ENCODE measurements around the gene NDUFC2. TPM values are rescaled to one million over a fixed set of nuclear protein-coding genes. Genes with fewer than 3 reads are reported as not detected.
"Not testable (repeated sequence)": the region's sequence is repeated elsewhere in the genome, so short reads cannot be mapped to it uniquely, and the experiment has no call there.

Gene NDUFC2
- total RNA-seq, 2 experiments from 2014 or later: 62.6 to 68.5 TPM

- TF ChIP-seq CTCF (IDR thresholded peaks at IDR 0.05): peak; percentile 90
- peak; percentile 58 to 87 (median 78) for DNase-seq
- POLR2A ChIA-PET: interaction anchor here (0.6 to 1.3 kb wide), 2 partner anchors 51 to 161 kb away, joined by 3 to 11 read pairs; partner anchors contain the start of gene INTS4
- Mint-ChIP-seq H3K4me3 (peak overlapping the region; percentile 73), H3K27ac (no peak overlapping the region), H3K27me3 (no peaks in the 10 kb centered on the region), H3K9me3 (no peaks in the 10 kb centered on the region), H3K36me3 (ENCODE audit: low read depth) (no peaks in the 10 kb centered on the region), H3K4me1 (ENCODE audit: low read depth) (peaks cover 12% of the 10 kb centered on the region)
- CTCF ChIA-PET: interaction anchor here (0.6 to 1.8 kb wide), 17 partner anchors 9 to 527 kb away, joined by 3 to 11 read pairs (median 3); partner anchors contain the start of genes GAB2, INTS4 and THRSP
- Histone ChIP-seq H3K4me1 (ENCODE audit: insufficient read depth, low read length) (peaks cover 10% of the 10 kb centered on the region), H3K9me3 (ENCODE audit: control insufficient read depth in 1 of 2, insufficient read depth in 1 of 2, low read length in 2 of 2) (no peaks in the 10 kb centered on the region), H3K27ac (ENCODE audit: low read depth in 1 of 2, low read length in 2 of 2) (no peak overlapping the region), H3K4me3 (ENCODE audit: low read length) (peak overlapping the region; percentile 37), H3K27me3 (ENCODE audit: control insufficient read depth in 1 of 2, insufficient read depth in 2 of 2, low read length in 2 of 2) (no peaks in the 10 kb centered on the region), H3K36me3 (ENCODE audit: insufficient read depth, low read length) (no peaks in the 10 kb centered on the region)
- intact Hi-C loops (cut with DNase I, micrococcal nuclease): loop anchor here (1.0 to 5.0 kb wide), 4 partner anchors 49 to 270 kb away; no protein-coding TSS in a partner anchor
- peak; percentile 97 for ATAC-seq (ENCODE audit: poor library complexity)
These were observed 33.7 kb downstream of the NDUFC2 start for GRCh38 chr11:78045851-78046485.

DNA sequence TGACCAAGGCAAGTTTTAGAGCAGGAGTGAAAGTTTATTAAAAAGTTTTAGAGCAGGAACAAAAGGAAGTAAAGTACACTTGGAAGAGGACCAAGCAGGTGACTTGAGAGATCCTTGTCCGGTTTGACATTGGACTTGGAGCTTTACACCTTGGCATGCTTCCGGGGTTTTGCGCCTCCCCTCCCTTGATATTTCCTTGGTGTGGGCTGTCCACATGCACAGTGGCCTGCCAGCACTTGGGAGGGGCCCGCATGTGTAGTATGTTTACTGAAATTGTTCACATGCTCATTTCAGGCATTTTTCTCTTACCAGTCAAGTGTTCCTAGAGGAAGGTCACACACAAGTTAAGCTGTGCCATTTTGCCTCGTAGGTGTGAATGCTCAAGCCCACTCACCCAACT, 35.0 kb downstream of the NDUFC2 start:
- Histone ChIP-seq H3K27ac (ENCODE audit: low read depth in 1 of 2, low read length in 2 of 2) (no peak overlapping the region), H3K27me3 (ENCODE audit: control insufficient read depth in 1 of 2, insufficient read depth in 2 of 2, low read length in 2 of 2) (no peaks in the 10 kb centered on the region), H3K4me3 (ENCODE audit: low read length) (no peak overlapping the region), H3K36me3 (ENCODE audit: insufficient read depth, low read length) (no peaks in the 10 kb centered on the region), H3K4me1 (ENCODE audit: insufficient read depth, low read length) (peaks cover 14% of the 10 kb centered on the region), H3K9me3 (ENCODE audit: control insufficient read depth in 1 of 2, insufficient read depth in 1 of 2, low read length in 2 of 2) (no peaks in the 10 kb centered on the region)
- Mint-ChIP-seq H3K27me3 (no peaks in the 10 kb centered on the region), H3K9me3 (no peaks in the 10 kb centered on the region), H3K4me3 (no peak overlapping the region), H3K36me3 (ENCODE audit: low read depth) (no peaks in the 10 kb centered on the region), H3K4me1 (ENCODE audit: low read depth) (peaks cover 20% of the 10 kb centered on the region), H3K27ac (no peak overlapping the region)
- POLR2A ChIA-PET: no interaction called here
- CTCF ChIA-PET: interaction anchor here (1.4 kb wide), 1 partner anchor 50 kb away, joined by 3 read pairs; the partner anchor contains the start of gene INTS4
- TF ChIP-seq CTCF (IDR thresholded peaks at IDR 0.05): no peak
- ATAC-seq (ENCODE audit: poor library complexity): no peak
- no peak for DNase-seq
- intact Hi-C loops (cut with DNase I, micrococcal nuclease): loop anchor here in 1 of 2 experiments (5.0 kb wide), 1 partner anchor 267 kb away; no protein-coding TSS in a partner anchor

DNA sequence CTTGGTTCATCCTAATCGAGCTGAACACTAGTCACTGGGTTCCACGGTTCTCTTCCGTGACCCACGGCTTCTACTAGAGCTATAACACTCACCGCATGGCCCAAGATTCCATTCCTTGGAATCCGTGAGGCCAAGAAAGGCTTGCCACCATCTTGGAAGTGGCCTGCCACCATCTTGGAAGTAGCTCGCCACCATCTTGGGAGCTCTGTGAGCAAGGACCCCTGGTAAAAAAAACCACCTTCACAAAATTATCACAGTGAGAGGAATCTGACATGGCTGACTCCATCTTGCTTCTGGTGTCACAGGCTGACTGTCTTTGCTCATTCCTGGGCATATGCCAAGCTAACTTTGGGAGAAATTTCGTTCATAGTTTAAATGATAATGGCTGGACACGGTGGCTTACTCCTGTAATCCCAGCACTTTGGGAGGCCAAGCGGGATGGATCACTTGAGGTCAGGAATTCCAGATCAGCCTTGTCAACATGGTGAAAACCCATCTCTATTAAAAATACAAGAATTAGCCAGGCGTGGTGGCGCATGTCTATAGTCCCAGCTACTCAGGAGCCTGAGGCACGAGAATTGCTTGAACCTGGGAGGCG, 37.7 kb downstream of the NDUFC2 start:
- TF ChIP-seq CTCF (IDR thresholded peaks at IDR 0.05): no peak
- no peak for ATAC-seq (ENCODE audit: poor library complexity)
- H3K4me3 Mint-ChIP-seq: no peak overlapping the region
- POLR2A ChIA-PET: no interaction called here
- Histone ChIP-seq H3K4me3 (ENCODE audit: low read length) (no peak overlapping the region), H3K36me3 (ENCODE audit: insufficient read depth, low read length) (no peaks in the 10 kb centered on the region), H3K27ac (ENCODE audit: low read depth in 1 of 2, low read length in 2 of 2) (no peak overlapping the region), H3K4me1 (ENCODE audit: insufficient read depth, low read length) (peaks cover 16% of the 10 kb centered on the region), H3K27me3 (ENCODE audit: control insufficient read depth in 1 of 2, insufficient read depth in 2 of 2, low read length in 2 of 2) (no peaks in the 10 kb centered on the region), H3K9me3 (ENCODE audit: control insufficient read depth in 1 of 2, insufficient read depth in 1 of 2, low read length in 2 of 2) (no peaks in the 10 kb centered on the region)
- H3K27me3 Mint-ChIP-seq: no peaks in the 10 kb centered on the region
- H3K4me1 Mint-ChIP-seq (ENCODE audit: low read depth): peaks cover 21% of the 10 kb centered on the region
- CTCF ChIA-PET: no interaction called here
- intact Hi-C loops (cut with DNase I, micrococcal nuclease): no loop called here
- no peaks in the 10 kb centered on the region for H3K36me3 Mint-ChIP-seq (ENCODE audit: low read depth)
- H3K9me3 Mint-ChIP-seq: no peaks in the 10 kb centered on the region
- no peak for DNase-seq
- no peak overlapping the region for H3K27ac Mint-ChIP-seq

GRCh38 chr11:78041380-78041719, 38.3 kb downstream of the NDUFC2 start:
- H3K4me1 Mint-ChIP-seq (ENCODE audit: low read depth): peaks cover 21% of the 10 kb centered on the region
- H3K4me3 ChIP-seq (ENCODE audit: low read length); H3K27me3 ChIP-seq (ENCODE audit: control insufficient read depth in 1 of 2, insufficient read depth in 2 of 2, low read length in 2 of 2); DNase-seq; H3K9me3 ChIP-seq (ENCODE audit: control insufficient read depth in 1 of 2, insufficient read depth in 1 of 2, low read length in 2 of 2); CTCF ChIA-PET; H3K27me3 Mint-ChIP-seq; H3K36me3 Mint-ChIP-seq (ENCODE audit: low read depth); POLR2A ChIA-PET; H3K9me3 Mint-ChIP-seq; H3K27ac ChIP-seq (ENCODE audit: low read depth in 1 of 2, low read length in 2 of 2); ATAC-seq (ENCODE audit: poor library complexity); intact Hi-C loops (cut with DNase I, micrococcal nuclease); H3K36me3 ChIP-seq (ENCODE audit: insufficient read depth, low read length); H3K4me3 Mint-ChIP-seq; H3K27ac Mint-ChIP-seq: not testable (repeated sequence)
- peaks cover 15% of the 10 kb centered on the region for H3K4me1 ChIP-seq (ENCODE audit: insufficient read depth, low read length)
